PC-3 (cell line): Measurements from ENCODE around the gene MYB. TPM values are rescaled to one million over a fixed set of nuclear protein-coding genes. Genes with fewer than 3 reads are reported as not detected.

Experiments used
- ATAC-seq: fragments of 200-7000 bp; cut with Tn5 transposase; 2 replicates; pipeline ENCODE4 v1.9.1; 2020; ENCODE audit warnings: mild to moderate bottlenecking, moderate library complexity
- BruUV-seq: library from RNA; stranded (reverse); fragments of 400-500 nt; replicated peaks from 2 replicates; lab custom pipeline; 2021; lab: Mats Ljungman, UMichigan
- CTCF ChIA-PET: fragments of 300-600 bp; sonication (Branson Sonifier 250); formaldehyde crosslinking; loops from one replicate; lab custom pipeline; 2022; ENCODE audit warnings: antibody characterized with exemption; lab: Charles Lee
- POLR2A ChIA-PET: fragments of 300-600 bp; sonication (Branson Sonifier 250); formaldehyde crosslinking; loops from one replicate; lab custom pipeline; 2022; ENCODE audit warnings: antibody characterized with exemption; ENCODE audit not compliant: unreplicated experiment; lab: Charles Lee
- DNase-seq: peaks from one replicate; pipeline ENCODE4 v3.0.0-alpha.2; 2015
- H2AFZ ChIP-seq: fragments of 300-600 bp; sonication (generic); 2 replicates; pipeline ENCODE4 v1.6.0; 2016; ENCODE audit warnings: antibody characterized with exemption, low read length
- H3F3A ChIP-seq: fragments of 300-600 bp; sonication (generic); one replicate; pipeline ENCODE4 v1.6.0; 2017; ENCODE audit warnings: antibody characterized with exemption, low read length, control low read depth, mild to moderate bottlenecking; ENCODE audit not compliant: unreplicated experiment
- H3K27ac ChIP-seq: fragments of 300-600 bp; sonication (generic); 2 replicates; pipeline ENCODE4 v1.5.1; 2016; ENCODE audit warnings: mild to moderate bottlenecking, low read length
- H3K27me3 ChIP-seq: fragments of 300-600 bp; sonication (generic); 2 replicates; pipeline ENCODE4 v1.6.1; 2016; ENCODE audit warnings: low read length, mixed read lengths
- H3K36me3 ChIP-seq: fragments of 300-600 bp; sonication (generic); 2 replicates; pipeline ENCODE4 v1.6.1; 2016; ENCODE audit warnings: low read depth, mixed run types, low read length, mixed read lengths
- H3K4me1 ChIP-seq: fragments of 300-600 bp; sonication (generic); 2 replicates; pipeline ENCODE4 v1.5.1; 2016; ENCODE audit warnings: low read length; ENCODE audit not compliant: insufficient read depth
- H3K4me2 ChIP-seq: fragments of 300-600 bp; sonication (generic); 2 replicates; pipeline ENCODE4 v1.6.0; 2016; ENCODE audit warnings: low read length
- H3K4me3 ChIP-seq: fragments of 300-600 bp; sonication (generic); 2 replicates; pipeline ENCODE4 v1.5.1; 2016; ENCODE audit warnings: mild to moderate bottlenecking, low read length, mixed read lengths
- H3K79me2 ChIP-seq: fragments of 300-600 bp; sonication (generic); 2 replicates; pipeline ENCODE4 v1.6.1; 2017; ENCODE audit warnings: low read length, mixed read lengths
- H3K9ac ChIP-seq: fragments of 300-600 bp; sonication (generic); 2 replicates; pipeline ENCODE4 v1.6.0; 2016; ENCODE audit warnings: mild to moderate bottlenecking, low read length
- H3K9me2 ChIP-seq: fragments of 300-600 bp; sonication (generic); replicated peaks from 2 replicates; pipeline ENCODE4 v1.6.1; 2016; ENCODE audit warnings: mixed run types, low read length, mixed read lengths
- H3K9me3 ChIP-seq: fragments of 300-600 bp; sonication (generic); 2 replicates; pipeline ENCODE4 v1.6.1; 2016; ENCODE audit warnings: low read length, mixed read lengths
- H4K20me1 ChIP-seq: fragments of 300-600 bp; sonication (generic); 2 replicates; pipeline ENCODE4 v1.6.1; 2016; ENCODE audit warnings: low read length, mixed read lengths
- CTCF ChIP-seq: fragments of 300-600 bp; sonication (generic); conservative IDR thresholded peaks from 2 replicates; pipeline ENCODE4 v1.5.1; 2017; ENCODE audit warnings: antibody characterized with exemption, low read depth, mild to moderate bottlenecking, low read length
- EZH2 ChIP-seq: fragments of 300-600 bp; sonication (generic); IDR thresholded peaks from one replicate; pipeline ENCODE4 v1.6.1; 2017; ENCODE audit warnings: antibody characterized with exemption, mild to moderate bottlenecking, low read length; ENCODE audit not compliant: unreplicated experiment
- EZH2phosphoT487 ChIP-seq: fragments of 300-600 bp; sonication (generic); IDR thresholded peaks from 2 replicates; pipeline ENCODE4 v1.6.1; 2018; ENCODE audit warnings: mild to moderate bottlenecking, antibody characterized with exemption, low read length, borderline replicate concordance
- intact Hi-C: fragments of 100-400 bp; cut with micrococcal nuclease; formaldehyde crosslinking; loops from 2 replicates; pipeline ENCODE4 v1.9.0; 2023
- total RNA-seq: library from RNA; depleted of rRNA; stranded (reverse); fragments of >200 nt; gene quantifications from 2 replicates; pipeline ENCODE4 v1.2.3, GENCODE V29; 2014

The MYB gene
- total RNA-seq, 1 experiment from 2014 or later: 4.4 TPM

DNA sequence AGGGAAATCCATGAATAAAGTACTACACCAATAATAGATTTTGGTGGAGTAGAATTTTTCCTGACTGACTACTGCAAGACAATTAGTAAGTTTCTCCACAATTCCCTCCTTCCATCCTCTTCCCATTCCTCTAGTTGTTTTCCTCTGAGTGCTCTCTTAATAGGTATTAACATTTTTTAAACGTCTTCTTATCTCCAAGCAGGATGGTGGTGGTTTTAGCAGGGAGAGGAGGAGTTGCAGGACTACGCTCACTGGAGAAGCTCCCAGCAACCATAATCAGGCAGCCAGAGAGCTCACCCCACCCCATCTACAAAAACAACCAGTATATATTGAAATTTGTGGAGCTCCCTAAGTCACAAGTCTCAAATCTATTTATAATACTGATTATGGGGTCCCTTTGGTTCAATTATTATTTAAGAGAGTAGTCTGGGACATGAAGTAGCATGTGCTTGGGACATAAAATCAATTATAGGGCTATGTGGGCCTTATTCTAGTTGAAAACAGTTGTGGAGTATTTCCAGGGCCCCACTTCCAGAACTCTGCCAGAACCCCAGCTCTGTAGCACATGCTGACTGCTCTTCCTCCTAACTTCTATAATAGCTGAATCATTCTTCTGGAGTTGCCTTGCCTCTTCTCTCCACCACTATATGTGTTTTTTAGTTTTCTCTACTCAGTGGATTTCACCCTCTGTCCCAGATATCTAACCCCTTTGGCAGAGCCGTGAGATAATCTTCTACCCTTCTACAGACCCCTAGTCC is 49.8 kb downstream of the MYB start:
- Histone ChIP-seq H3K9ac (no peak overlapping the region), H3K4me3 (no peak overlapping the region), H3K27ac (no peak overlapping the region), H3K4me1 (peaks cover 3% of the 10 kb centered on the region; the same call in 1 of the 2 replicates), H3K79me2 (no peaks in the 10 kb centered on the region), H3K36me3 (no peaks in the 10 kb centered on the region), H3K4me2 (no peak overlapping the region), H4K20me1 (no peaks in the 10 kb centered on the region), H2AFZ (no peak overlapping the region), H3K9me2 (no peaks in the 10 kb centered on the region), H3F3A (no peaks in the 10 kb centered on the region), H3K9me3 (no peaks in the 10 kb centered on the region), H3K27me3 (no peaks in the 10 kb centered on the region)
- ATAC-seq: no peak
- TF ChIP-seq EZH2phosphoT487 (no peak), CTCF (no peak), EZH2 (no peak)
- BruUV-seq: no TSS peak
- POLR2A ChIA-PET: no interaction called here
- intact Hi-C loops: no loop called here
- CTCF ChIA-PET: interaction anchor here (0.7 kb wide), 1 partner anchor 15 kb away, joined by 7 read pairs; no protein-coding TSS in a partner anchor
- DNase-seq: no peak

GRCh38 chr6:135231469-135231844 is 50.3 kb downstream of the MYB start:
- Histone ChIP-seq H3K36me3 (no peaks in the 10 kb centered on the region), H3K4me1 (peaks cover 3% of the 10 kb centered on the region; the same call in 1 of the 2 replicates), H3K4me2 (no peak overlapping the region), H3K9ac (no peak overlapping the region), H3K27me3 (no peaks in the 10 kb centered on the region), H3K9me3 (no peaks in the 10 kb centered on the region), H3K79me2 (no peaks in the 10 kb centered on the region), H2AFZ (no peak overlapping the region), H4K20me1 (no peaks in the 10 kb centered on the region), H3K27ac (no peak overlapping the region), H3K4me3 (no peak overlapping the region), H3K9me2 (no peaks in the 10 kb centered on the region), H3F3A (no peaks in the 10 kb centered on the region)
- ChIA-PET CTCF (no interaction called here), POLR2A (no interaction called here)
- no TSS peak for BruUV-seq
- no peak for DNase-seq
- TF ChIP-seq CTCF (no peak), EZH2 (no peak), EZH2phosphoT487 (no peak)
- intact Hi-C loops: no loop called here
- no peak for ATAC-seq
